NB4 (cell line): ENCODE results near the gene HTR1A.

Experiments
- DNase-seq: peaks from one replicate; pipeline ENCODE4 v3.0.0; 2010; ENCODE audit warnings: low read depth
- H3K4me3 ChIP-seq: one replicate; pipeline ENCODE4 v1.5.1; 2011; ENCODE audit warnings: mild to moderate bottlenecking, low read depth, low read length, moderate library complexity
- MYC ChIP-seq: IDR thresholded peaks from 2 replicates; pipeline ENCODE4 v1.6.1; 2011; ENCODE audit warnings: low read depth, low read length
- POLR2A ChIP-seq: IDR thresholded peaks from 2 replicates; pipeline ENCODE4 v1.6.1; 2011; ENCODE audit warnings: mild to moderate bottlenecking; ENCODE audit not compliant: insufficient read length; ENCODE audit errors: extremely low read depth
- TF ChIP-seq, protein P1 (sequence below): IDR thresholded peaks from 2 replicates; pipeline ENCODE4 v1.6.1; 2011; ENCODE audit warnings: low read depth, low read length
- TF ChIP-seq, protein P2 (sequence below): IDR thresholded peaks from one replicate; pipeline ENCODE4 v1.5.1; 2012; ENCODE audit warnings: low read depth, low read length

HTR1A gene

DNA sequence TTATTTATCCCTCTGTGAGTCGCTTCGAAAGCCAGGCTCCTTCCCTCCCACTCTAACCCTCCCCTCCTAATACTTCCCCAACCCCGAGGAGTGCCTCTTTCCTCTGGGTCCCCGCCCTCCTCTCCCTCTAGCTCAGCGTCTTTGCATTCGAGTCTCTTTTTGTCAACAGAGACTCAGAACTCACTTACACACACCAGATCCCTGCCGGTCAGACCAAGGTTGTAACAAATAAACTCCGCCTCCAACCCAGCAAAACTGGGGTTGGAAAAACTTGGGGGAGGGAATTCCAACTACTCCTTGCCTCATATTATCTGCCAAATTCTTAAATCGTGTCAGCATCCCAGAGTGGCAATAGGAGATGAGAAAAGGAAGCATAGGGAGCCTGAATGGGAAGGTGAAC, at the start of gene HTR1A:
HTR1A (minus strand) TSS at position 167 of the 400 bp plus-strand sequence. CDS start 726 bp downstream, outside the sequence.
- DNase-seq, result no peak
- H3K4me3 ChIP-seq, result no peak within 1 kb of the TSS
- no peak for TF ChIP-seq MYC
- TF ChIP-seq, protein P1, sequence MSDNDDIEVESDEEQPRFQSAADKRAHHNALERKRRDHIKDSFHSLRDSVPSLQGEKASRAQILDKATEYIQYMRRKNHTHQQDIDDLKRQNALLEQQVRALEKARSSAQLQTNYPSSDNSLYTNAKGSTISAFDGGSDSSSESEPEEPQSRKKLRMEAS, result no peak
- TF ChIP-seq, protein P2, sequence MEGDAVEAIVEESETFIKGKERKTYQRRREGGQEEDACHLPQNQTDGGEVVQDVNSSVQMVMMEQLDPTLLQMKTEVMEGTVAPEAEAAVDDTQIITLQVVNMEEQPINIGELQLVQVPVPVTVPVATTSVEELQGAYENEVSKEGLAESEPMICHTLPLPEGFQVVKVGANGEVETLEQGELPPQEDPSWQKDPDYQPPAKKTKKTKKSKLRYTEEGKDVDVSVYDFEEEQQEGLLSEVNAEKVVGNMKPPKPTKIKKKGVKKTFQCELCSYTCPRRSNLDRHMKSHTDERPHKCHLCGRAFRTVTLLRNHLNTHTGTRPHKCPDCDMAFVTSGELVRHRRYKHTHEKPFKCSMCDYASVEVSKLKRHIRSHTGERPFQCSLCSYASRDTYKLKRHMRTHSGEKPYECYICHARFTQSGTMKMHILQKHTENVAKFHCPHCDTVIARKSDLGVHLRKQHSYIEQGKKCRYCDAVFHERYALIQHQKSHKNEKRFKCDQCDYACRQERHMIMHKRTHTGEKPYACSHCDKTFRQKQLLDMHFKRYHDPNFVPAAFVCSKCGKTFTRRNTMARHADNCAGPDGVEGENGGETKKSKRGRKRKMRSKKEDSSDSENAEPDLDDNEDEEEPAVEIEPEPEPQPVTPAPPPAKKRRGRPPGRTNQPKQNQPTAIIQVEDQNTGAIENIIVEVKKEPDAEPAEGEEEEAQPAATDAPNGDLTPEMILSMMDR, result no peak
- TF ChIP-seq POLR2A, result no peak

GRCh38 chr5:64003966-64004365, 41.7 kb upstream of the HTR1A start:
- TF ChIP-seq, protein P2, result no peak
- no peak for TF ChIP-seq MYC
- TF ChIP-seq, protein P1, result no peak
- no peak for TF ChIP-seq POLR2A
- no peak for DNase-seq
- H3K4me3 ChIP-seq, result no peak overlapping the region

DNA sequence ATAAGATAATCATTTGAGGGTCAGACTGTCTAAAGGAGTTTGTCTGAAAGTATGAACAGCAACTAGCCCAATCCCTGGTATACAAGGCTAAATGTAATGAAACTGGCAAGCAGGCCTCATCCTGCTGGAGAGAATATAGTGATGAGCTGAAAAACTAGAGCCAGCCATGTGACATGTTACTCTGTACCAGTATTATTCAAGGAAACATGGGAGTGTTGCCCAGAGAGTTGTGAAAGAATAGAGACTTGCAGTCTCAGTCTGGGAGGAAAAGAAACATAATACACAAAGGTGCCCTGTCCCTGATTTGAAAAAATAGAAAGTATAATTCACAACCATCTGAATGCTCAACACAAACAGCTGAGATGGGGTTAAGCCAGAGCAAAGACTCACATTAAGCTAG, 37.9 kb upstream of the HTR1A start:
- TF ChIP-seq POLR2A (no peak), MYC (no peak)
- TF ChIP-seq, protein P2, result no peak
- DNase-seq, result no peak
- no peak overlapping the region for H3K4me3 ChIP-seq

DNA sequence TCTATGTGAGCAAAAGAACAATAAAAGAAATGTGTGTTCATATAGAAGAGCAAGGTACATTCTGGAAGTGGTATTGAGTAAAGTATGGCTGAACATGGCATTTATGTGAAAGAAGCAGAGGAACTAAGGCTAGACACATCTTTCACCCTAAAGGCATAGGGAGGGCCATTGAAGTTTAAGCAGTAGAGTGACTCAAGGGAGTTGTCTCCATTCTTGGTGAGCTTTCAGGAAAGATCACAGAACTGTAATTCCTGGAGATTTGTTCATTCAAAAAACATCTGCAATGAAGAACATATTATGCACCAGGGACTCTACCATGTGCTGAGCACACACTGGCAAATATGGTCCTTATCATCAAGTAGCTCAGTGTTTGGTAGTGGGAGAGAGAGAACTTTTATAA, 24.8 kb upstream of the HTR1A start:
- TF ChIP-seq POLR2A, result no peak
- TF ChIP-seq, protein P1, result no peak
- H3K4me3 ChIP-seq, result no peak overlapping the region
- no peak for DNase-seq

GRCh38 chr5:63981864-63982263, 19.6 kb upstream of the HTR1A start:
- H3K4me3 ChIP-seq, result no peak overlapping the region
- TF ChIP-seq POLR2A (no peak), MYC (no peak)
- TF ChIP-seq, protein P1, result no peak
- TF ChIP-seq, protein P2, result no peak
- DNase-seq, result no peak

DNA sequence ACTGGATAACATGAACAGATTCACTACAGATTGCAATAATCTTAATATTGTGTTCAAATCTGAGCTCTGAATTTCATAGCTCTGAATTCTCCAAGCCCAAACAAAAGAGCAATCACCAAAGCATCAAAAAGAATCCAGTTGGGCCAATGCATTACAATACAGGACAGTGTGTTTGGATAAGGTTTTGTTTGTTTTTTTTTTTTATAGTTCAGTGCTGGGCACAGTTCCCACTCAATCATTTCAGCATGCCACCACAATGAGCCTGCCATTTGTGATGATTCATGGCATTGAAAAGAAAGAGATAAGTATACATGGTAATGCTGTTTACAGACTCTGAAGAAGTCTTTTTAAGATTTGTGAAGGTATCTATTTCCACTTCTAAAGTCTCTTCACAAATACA, 1.7 kb upstream of the HTR1A start:
- no peak overlapping the region for H3K4me3 ChIP-seq
- no peak for TF ChIP-seq MYC
- TF ChIP-seq POLR2A, result no peak
- TF ChIP-seq, protein P1, result no peak
- TF ChIP-seq, protein P2, result no peak
- no peak for DNase-seq
